ENCODE measurements around the gene CC2D2A.
A peak's percentile ranks its signal among the peaks of the same experiment; 100 is the strongest.

Gene CC2D2A

GRCh38 chr4:15466596-15466995 is 3.1 kb upstream of the CC2D2A start:
- DNase-seq (ENCODE audit: low read depth) = no peak

DNA sequence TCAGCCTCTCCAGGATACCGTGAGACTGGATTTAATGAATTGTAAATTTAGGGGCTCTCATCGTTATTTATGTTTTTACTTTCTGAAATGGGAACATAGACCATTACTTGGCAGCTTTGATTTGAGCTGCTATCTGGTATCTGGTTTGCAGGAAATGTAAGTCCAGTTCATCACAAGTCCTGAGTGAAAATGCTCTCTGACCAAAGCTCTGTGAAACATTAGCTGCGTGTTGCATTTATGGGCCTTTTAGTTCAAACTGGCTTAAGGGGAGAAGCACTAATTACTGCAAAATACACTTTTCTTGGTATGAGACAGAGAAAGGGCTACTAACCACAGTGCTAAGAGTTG is 420 bp downstream of the CC2D2A start:
- no peak for DNase-seq (ENCODE audit: low read depth)

GRCh38 chr4:15476396-15476795 is 6.7 kb downstream of the CC2D2A start:
- no peak for DNase-seq (ENCODE audit: low read depth)

DNA sequence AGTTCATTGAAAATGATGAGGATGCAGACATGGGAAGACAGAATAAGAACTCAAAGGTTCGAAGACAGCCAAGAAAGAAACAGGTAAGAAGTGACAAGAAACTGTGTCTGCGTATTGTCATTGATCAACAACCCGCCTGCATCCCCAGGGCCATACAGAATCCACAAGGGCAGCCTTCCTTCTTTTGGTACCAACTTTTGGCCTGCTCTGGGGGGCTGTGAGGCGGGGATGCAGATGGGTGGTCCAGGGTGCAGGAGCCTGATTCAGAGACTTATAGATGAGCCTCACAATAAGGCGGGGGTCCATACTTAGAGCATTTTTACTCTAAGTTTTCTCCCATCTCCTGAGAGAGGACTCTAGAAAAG is 9.0 kb downstream of the CC2D2A start:
- DNase-seq (ENCODE audit: low read depth) = no peak

GRCh38 chr4:15479089-15479912 is 9.6 kb downstream of the CC2D2A start:
- DNase-seq (ENCODE audit: low read depth) = peak; percentile 66

DNA sequence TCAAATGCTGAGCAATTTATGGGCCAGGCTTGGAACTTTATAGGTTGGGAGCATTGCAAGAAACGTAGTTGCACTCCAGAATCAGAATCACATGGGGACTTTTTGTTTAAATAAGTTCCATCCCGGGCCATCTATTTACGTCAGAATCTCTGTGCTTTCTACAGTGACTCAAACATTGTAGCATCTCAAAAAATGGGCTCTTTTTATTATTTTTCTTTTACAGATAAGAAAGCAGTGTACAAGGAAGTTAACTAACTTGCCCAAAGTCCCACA is 10.2 kb downstream of the CC2D2A start:
- DNase-seq (ENCODE audit: low read depth) = no peak

GRCh38 chr4:15481961-15482745 is 12.5 kb downstream of the CC2D2A start:
- DNase-seq (ENCODE audit: low read depth) = no peak

- no peak for DNase-seq (ENCODE audit: low read depth)
Observed at GRCh38 chr4:15482842-15483241, 13.2 kb downstream of the CC2D2A start.

DNA sequence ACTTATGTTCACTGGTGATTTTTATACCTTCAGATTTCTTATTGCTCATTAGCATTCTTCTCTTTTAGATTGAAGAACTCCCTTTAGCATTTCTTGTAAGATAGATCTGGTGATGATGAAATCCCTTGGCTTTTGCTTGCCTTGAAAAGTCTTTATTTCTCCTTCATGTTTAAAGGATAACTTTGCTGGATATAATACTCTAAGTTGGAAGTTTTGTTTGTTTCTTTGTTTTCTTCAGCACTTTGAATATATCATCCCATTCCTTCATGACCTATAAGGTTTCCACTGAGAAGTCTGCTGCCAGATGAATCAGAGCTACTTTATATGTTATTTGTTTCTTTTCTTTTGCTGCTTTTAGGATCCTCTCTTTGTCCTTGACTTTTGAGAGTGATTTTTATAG is 18.5 kb downstream of the CC2D2A start:
- DNase-seq (ENCODE audit: low read depth) = no peak

DNA sequence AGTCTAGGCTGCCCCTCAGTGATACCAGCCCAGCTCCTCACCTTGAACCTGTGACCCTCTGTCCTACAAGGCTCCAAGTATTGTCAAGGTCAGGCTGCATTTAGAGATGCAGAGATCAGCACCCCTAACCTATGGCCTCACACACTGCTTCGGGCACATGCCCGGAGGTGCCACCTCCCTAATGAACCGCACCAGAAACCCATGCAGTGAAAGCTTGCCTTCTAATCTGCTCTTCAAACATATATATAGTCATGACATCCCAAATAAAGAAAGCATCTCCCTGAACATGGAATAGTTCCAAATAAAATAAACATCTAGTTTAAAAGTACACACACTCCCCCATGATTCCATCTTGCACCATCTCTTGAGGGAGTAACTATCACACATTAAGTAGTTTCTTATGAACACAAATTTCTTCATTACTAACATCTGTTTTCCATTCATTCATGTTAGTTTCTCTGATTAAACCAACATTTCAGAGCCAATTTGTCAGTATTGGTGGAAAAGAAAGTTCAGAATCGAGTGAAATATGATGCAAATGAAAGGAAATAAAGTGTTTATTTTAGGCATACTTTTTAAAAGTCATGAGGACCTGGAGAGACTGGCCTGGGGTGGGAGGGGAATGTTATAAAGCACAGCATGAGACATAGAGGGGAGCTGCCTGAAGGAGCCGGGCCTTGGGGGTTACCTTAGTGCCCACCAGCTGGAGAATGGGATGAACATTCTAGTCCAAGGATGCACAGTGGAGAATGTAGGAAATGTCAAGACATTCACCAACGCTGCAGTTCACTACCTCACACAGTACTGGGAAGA is 19.2 kb downstream of the CC2D2A start:
- no peak for DNase-seq (ENCODE audit: low read depth)

- no peak for DNase-seq (ENCODE audit: low read depth)
Observed at GRCh38 chr4:15489551-15489950, 19.9 kb downstream of the CC2D2A start.

DNA sequence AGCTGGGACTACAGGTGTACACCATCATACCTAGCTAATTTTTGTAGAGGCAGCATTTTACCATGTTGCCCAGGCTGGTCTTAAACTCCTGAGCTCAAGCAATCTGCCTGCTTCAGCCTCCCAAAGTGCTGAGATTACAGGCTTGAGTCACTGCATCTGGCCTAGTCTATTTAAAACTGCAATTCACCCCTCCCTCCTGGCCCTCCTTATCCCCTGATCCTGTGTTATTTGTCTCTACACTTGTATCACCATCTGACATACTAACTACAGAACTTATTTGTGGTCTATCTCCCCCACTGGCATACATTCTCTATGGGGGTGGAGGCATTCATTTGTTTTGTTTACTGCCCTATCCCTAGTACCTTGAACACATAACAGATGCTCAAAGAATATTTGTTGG is 23.7 kb downstream of the CC2D2A start:
- DNase-seq (ENCODE audit: low read depth) = no peak

DNA sequence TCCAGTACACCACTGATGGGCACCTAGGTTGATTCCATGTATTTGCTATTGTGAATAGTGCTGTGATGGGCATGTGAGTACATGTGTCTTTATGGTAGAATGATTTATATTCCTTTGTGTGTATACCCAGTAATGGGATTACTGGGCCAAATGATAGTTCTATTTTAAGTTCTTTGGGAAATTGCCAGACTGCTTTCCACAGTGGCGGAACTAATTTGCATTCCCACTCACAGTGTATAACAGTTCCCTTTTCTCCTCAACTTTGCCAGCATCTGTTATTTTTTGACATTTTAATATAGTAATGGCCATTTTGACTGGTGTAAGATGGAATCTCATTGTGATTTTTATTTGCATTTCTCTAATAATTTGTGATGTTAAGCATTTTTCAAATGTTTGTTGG is 25.9 kb downstream of the CC2D2A start:
- DNase-seq (ENCODE audit: low read depth) = no peak

DNA sequence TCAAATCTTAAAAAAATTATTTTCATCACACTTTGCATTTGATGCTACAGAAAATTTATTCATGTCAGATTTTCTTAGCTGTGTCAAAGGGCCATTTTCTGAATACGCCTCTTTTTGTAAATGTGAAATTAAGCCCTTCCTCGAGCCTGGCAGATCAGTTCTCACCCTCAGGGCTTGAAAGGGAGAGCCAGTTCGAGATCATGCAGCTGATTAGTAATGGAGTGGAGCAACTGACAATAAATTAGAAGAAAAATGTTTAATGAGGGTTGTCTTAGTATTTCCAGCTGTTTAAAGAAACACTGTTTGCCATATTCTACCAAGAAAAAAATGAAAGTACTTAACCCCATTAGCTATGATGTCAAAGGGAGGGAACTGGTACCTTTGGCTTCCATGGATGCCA is 28.7 kb downstream of the CC2D2A start:
- no peak for DNase-seq (ENCODE audit: low read depth)

DNA sequence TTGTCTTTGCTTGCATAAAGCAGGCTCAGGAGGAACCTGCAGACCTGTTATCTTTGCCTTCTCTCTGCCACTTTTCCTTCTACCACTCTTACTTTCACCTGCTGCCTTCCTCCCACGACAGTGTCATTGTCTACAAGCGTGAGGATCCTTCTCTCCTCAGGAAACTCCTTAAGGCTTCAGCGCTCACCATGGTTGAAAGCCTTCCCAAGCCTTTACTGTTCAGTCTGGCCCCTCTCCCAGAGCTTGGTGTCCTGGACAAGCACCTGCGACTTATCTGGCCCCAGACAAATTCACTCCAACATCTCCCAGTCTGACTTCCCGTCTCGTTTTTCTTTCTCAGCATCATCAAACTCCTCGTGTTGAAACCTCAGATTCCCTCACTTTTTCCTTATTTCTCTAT is 31.0 kb downstream of the CC2D2A start:
- DNase-seq (ENCODE audit: low read depth) = no peak

DNA sequence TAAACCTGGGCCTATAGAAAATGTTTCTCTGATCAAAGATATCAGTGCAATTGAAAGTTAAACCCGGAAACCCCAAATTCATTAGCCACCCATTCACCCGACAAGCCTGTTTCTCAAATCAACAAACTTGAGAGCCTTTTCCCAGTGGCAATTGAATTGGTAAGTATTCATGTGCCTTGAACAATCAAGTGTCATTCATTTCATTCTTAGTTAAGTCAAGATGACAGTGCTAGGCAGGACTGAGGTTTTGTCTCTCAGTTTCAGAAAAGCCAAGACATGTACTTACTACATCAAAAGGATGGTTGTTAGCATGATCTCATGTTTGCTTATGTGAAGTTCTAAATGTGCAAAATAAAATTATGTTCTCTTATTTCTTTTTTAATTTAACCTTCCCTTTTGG is 32.3 kb downstream of the CC2D2A start:
- no peak for DNase-seq (ENCODE audit: low read depth)

DNA sequence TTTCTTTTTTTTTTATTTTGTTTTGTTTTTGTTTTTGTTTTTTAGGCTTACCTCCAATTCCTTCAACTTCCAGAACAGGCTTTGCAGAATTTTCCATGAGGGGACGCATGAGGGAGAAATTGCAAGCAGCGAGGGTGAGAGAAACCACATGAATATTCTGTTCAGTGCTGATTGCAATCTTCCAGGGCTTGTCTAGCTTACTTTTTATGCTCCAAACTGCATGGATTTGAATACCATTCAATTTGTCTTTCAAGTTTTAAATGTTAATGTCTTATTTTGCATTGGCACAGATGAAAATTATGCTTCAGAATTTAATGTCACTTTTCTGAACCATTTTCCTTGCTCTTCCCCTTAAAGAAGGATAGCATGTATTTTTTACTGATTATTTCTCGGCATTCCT is 32.7 kb downstream of the CC2D2A start:
- no peak for DNase-seq (ENCODE audit: low read depth)

DNA sequence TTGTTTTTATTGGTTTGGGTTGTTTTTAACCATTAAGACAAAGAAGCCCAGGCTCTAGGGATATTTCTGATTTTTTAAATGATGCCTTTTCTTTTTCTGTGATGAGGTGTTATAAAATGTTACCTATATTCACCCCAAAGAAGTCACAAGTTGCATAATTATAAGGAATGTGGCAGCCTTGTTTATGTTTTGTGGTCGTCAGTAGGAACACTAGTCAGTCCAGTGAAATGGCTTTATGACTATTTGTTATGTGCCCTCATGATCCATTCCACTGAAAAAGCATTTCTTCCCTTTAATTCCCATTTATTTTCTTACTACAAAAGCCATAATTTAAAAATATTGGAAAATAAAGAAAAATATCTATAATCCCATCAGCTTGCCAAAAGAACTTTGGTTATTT is 34.4 kb downstream of the CC2D2A start:
- no peak for DNase-seq (ENCODE audit: low read depth)

DNA sequence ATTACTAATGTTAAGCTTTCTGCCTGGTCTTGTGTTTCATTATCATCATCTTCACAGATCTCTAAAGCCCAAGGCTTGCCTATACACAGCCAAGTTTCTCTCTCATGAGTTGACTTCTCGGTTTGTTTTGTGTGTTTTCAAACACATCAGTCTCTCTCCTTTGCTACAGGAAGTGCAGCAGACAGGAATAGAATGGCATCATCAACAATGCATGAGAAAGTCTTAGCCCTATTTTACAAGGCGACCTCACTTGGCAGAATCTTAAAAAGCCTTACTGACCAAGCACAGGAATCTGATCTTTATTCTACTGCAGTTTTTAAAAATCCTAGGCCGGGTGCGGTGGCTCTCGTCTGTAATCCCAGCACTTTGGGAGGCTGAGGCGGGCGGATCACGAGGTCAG is 36.8 kb downstream of the CC2D2A start:
- no peak for DNase-seq (ENCODE audit: low read depth)

DNA sequence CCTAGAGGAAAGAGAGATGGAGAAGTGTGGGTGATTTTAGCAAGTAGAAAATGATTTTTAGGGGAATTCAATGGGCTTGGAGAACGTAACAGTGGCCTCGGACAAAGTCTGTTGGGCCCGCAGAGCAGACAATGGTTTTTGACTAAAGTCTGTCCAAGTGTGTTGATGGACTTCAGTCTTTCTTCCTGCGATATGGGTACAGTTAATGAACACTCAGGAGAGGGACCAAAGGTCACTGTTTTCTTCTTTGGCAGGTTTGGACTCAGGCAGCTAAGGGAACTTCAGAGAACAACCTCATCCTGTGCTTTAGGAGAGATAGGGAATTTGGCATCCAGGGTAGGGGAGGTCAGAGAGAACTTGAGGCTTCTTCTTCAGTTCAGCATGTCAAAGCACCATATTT is 38.0 kb downstream of the CC2D2A start:
- DNase-seq (ENCODE audit: low read depth) = no peak

GRCh38 chr4:15510961-15511360 is 41.3 kb downstream of the CC2D2A start:
- DNase-seq (ENCODE audit: low read depth) = no peak

GRCh38 chr4:15513545-15513944 is 43.9 kb downstream of the CC2D2A start:
- DNase-seq (ENCODE audit: low read depth) = no peak

DNA sequence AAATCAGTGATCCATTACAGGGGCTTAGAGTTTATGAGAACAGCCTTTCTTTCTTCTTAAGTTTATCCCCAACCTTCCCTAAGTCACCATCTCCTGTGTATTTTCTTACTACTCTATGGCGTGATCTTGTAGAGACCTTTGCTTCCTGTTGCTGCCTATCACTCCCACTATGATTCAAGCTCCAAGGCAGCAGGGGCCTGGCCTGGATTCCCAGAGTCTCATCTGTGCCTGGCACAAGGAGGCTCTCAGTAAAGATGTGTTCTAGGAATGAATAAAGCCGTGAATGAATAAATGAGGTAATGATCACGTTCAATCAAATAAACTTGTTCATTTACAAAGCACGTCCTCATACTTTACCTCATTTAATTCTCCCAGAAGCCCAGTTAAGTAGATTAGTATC is 45.4 kb downstream of the CC2D2A start:
- no peak for DNase-seq (ENCODE audit: low read depth)

Data from HS-27A (cell line).